GM11168 (cell line): ENCODE results near the gene GTF2H2.
"Not testable (repeated sequence)": the region's sequence is repeated elsewhere in the genome, so short reads cannot be mapped to it uniquely, and the experiment has no call there.

ENCODE experiments used
- in situ Hi-C: fragments of 300-500 bp; cut with MboI; formaldehyde crosslinking; loops from one replicate; pipeline ENCODE4 v1.12.0; 2022; ENCODE audit warnings: low sequenced_read_pairs; ENCODE audit not compliant: unreplicated experiment

GTF2H2 gene

DNA sequence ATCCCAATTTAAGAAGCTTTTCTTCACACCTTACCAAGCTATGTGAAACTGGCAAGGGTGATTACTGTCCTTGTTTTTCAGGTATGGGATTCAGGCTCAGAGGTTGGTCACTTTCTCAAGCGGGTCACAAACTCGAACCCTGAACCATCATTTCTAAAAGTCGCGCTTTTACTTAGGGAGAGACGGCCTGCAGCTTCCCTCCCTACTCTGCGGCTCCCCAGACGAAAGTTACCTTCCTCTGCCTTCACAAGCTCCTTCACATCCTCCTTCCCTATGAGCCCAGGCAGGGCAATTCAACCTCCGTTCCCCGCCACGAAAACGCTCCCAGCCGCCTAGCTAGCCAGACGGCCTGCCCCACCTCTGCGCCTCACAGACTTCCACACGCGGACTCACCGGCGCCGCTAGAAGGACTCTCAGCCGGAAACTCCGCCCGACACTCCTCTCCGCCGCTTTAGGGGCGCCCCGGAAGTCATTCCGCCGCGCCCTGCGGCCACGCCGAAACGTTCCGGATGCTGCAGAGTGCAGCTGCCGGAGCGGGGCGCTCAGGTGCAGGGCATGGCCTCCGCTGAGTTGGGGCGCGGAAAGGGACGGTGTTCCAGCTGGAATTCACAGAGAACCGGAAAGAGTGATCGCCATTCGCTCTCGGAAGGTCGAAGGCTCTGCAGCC lies at the start of gene GTF2H2:
Gene GTF2H2 (minus strand): TSS at position 415 of the 667 bp plus-strand sequence. CDS start 4,913 bp downstream, outside the sequence.
- in situ Hi-C loops, result not testable (repeated sequence)

- in situ Hi-C loops, result not testable (repeated sequence)
Measured at GRCh38 chr5:71109730-71110275, 42.3 kb upstream of the GTF2H2 start.

DNA sequence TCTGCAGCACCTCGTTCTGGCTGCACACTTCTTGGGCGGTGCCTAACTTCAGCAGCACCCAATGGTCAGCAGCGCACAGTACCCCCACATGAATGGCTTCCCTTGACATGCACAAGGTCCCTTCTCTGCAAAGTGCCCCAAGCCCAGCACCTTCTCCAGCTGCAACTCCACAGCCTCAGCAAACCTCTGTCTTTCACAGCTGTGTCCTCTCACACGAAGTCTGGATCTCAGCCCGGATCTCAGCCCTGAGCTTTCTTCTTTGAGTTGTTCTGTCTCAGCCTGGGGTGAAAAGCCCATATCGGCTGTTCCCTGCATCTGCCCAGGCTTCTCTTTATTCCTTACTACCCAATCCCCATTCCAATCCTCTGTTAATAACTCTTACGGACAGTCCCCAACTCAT lies 32.5 kb upstream of the GTF2H2 start:
- in situ Hi-C loops, result loop anchor here (10.0 kb wide), 1 partner anchor 1565 kb away; no protein-coding TSS in a partner anchor

DNA sequence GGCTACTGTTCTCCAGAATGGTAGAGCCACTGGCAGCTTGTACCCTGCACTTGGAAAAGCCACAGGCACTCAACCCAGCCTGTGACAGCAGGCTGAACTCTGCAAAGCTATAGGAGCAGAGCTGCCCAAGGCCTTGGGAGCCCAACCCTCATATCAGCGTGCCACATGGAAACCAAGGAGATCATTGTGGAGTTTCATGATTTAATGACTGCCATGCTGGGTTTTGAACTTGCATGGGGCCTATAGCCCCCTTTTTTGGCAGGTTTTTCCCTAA lies 30.4 kb upstream of the GTF2H2 start:
- in situ Hi-C loops, result loop anchor here (10.0 kb wide), 1 partner anchor 1563 kb away; no protein-coding TSS in a partner anchor

DNA sequence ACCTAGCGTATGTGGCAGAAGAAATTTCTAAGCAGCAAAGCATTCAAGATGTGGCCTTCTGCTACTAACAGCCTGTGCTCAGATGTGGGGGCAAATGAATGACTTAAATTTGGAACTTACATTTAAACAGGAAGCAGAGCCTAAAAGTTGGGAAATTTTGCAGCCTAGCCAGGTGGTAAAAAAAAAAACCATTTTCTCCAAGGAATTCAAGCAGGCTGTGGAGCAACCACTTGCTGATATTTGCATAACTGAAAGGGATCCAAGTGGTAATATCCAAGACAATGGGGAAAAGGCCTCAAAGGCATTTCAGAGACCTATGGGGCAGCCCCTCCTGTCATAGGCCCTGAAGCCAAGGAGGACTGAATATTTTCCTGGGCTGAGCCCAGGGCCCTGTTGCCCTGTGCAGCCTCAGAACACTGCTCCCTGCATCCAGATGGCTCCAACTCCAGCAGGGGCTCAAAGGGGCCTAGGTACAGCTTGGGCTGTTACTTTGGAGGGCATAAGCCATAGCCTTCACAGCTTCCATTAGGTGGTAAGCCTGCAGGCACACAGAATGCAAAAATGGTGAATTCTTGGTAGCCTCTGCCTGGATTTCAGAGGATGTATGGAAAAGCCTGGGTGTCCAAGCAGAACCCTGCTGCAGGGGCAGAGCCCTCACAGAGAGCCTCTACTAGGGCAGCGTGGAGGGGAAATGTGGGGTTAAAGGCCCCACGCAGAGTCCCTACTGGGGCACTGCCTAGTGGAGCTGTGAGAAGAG lies 29.9 kb upstream of the GTF2H2 start:
- in situ Hi-C loops, result loop anchor here (10.0 kb wide), 1 partner anchor 1563 kb away; no protein-coding TSS in a partner anchor

DNA sequence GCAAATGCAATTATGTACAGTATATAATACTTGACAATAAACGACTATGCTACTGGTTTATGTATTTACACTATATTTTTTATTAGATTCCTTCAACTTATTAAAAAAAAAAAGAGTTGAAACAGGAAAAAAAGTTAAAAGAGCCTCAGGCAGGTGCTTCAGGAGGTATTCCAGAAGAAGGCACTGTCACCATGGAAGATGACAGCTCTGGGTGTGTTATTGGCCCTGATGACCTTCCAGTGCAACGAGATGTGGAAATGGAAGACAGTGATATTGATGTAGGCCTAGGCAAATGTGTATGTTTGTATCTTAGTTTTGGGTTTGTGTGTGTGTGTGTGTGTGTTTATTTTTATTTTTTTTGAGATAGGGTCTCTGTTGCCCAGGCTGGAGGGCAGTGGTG lies 22.3 kb upstream of the GTF2H2 start:
- in situ Hi-C loops, result loop anchor here (10.0 kb wide), 1 partner anchor 1555 kb away; no protein-coding TSS in a partner anchor

DNA sequence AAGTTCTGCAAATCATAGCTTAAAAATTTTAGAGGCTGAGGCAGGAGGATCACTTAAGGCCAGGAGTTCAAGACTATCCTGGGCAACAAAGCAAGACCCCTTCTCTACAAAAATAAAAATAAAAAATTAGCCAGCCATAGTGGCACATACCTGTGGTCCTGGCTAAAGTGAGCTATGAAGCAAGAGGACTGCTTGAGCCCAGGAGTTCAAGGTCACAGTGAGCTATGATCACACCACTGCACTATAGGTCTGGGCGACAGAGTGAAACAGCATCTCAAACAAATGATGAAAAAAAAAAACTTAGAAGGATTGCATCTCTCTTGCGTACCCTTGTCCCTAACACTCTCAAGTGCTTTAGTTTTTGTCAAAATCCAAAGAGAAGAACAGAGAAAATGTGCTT lies 21.3 kb upstream of the GTF2H2 start:
- in situ Hi-C loops, result not testable (repeated sequence)

DNA sequence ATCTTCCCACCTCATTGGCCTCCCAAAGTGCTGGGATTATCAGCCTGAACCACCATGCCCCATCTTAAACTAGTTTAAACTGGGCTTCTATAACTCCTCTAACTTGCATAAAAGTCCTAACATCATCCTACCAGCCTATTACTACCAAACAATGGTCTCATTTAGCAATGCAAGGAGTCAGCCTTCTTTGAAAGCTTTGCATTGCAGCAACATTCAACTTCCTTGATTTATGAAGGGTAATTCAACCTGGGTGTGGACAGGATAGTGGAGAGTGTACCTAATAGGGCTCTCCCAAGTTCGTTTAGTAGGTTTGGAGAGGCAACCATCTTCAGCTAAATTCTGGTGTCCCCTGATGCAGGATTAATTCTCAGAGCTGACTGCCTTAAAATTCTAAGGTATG lies 18.7 kb upstream of the GTF2H2 start:
- in situ Hi-C loops, result not testable (repeated sequence)

- in situ Hi-C loops, result not testable (repeated sequence)
Measured at GRCh38 chr5:71084280-71085063, 17.0 kb upstream of the GTF2H2 start.

DNA sequence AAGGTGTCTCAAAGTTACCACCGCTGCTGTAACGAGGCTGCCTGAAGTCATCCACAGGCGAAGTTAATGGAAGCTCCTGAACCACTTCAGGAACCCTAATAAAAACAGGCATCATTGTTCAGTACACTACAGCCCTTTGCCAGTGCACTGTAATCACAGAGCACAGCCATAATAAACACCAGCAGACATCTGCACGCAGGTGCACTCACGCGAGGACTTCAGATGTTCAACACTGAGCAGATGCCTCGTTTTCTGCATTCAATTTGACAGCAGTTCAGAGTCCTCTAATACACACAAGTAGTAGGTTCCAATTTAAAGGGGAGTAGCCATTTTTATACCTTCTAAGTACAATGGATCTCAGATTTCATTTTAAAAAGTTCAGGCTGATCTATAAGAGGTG lies 15.4 kb upstream of the GTF2H2 start:
- in situ Hi-C loops, result not testable (repeated sequence)

DNA sequence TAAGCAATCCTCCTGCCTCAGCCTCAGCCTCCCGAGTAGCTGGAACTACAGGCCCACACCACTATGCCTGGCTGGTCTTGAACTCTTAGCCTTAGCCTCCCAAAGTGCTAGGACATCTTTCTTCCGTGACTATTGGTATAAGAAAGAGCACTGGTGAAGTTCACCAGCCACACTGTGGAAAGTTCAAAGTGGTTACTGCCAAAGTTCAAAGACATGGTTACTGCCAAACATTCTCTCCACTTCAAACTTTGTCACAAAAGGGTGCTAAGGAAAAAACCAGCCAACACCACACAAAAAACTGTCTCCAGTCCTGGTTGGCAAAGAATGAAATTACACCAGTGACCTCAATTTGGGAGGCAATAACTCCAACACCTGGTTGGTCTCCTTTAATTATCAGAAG lies 14.9 kb upstream of the GTF2H2 start:
- in situ Hi-C loops, result not testable (repeated sequence)

- in situ Hi-C loops, result not testable (repeated sequence)
Measured at GRCh38 chr5:71061322-71061721, 6.2 kb downstream of the GTF2H2 start.

- in situ Hi-C loops, result not testable (repeated sequence)
Measured at GRCh38 chr5:71059426-71059825, 8.1 kb downstream of the GTF2H2 start.

- in situ Hi-C loops, result not testable (repeated sequence)
Measured at GRCh38 chr5:71044808-71045207, 22.7 kb downstream of the GTF2H2 start.

GRCh38 chr5:71044128-71044527 lies 23.3 kb downstream of the GTF2H2 start:
- in situ Hi-C loops, result not testable (repeated sequence)

GRCh38 chr5:71031046-71031776 lies 36.3 kb downstream of the GTF2H2 start:
- in situ Hi-C loops, result not testable (repeated sequence)

GRCh38 chr5:71025289-71025953 lies 42.1 kb downstream of the GTF2H2 start, which contains the start of gene NAIP:
TSS of gene NAIP (minus strand) at chr5:71025339. CDS start at chr5:71012915, 12,424 bp downstream.
- in situ Hi-C loops, result not testable (repeated sequence)

DNA sequence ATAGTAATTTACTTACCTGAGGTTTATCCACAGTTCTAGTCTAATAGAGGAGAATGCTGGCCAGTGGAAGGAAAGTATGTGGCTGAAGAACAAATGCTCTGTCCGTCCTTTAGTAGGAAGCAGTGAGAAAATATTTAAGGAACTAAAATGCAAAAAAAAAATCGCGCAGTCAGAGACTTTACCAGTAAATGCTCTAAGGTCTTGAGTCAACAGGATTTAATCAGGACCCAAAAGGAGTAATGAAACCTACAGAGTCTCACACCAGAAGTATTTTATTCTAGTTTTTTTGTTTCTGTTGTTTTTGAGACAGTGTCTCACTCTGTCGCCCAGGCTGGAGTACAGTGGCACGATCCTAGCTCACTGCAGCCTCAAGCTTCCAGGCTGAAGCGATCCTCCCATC lies 46.8 kb downstream of the GTF2H2 start:
- in situ Hi-C loops, result loop anchor here (25.0 kb wide), 1 partner anchor 1408 kb away; no protein-coding TSS in a partner anchor

- in situ Hi-C loops, result loop anchor here (10.0 to 25.0 kb wide), 2 partner anchors 554 to 1406 kb away; no protein-coding TSS in a partner anchor
Measured at GRCh38 chr5:71018376-71019005, 49.0 kb downstream of the GTF2H2 start.
